ENCODE measurements around the gene EPB41L1.

EPB41L1 gene

DNA sequence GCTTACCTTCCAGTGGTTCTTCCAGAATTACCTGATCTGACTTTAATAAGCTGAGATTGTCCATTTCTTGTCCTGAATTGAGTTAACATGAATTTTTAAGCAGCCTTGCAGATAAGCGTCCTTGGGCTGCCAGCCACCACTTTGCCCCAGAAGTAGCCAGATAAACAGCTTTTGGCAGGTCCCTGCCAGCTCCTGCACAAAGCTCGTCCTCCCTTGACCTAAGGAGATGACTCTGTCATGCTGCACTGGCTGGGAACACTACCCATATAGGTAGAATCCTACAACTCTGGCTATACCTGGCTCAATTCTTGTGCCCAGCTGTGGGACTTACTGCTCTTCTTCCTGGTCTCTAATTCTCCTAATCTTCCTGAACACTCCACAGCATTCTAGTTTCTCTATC lies 42.1 kb downstream of the EPB41L1 start:
- Histone ChIP-seq H2AFZ (ENCODE audit: low read depth, low read length) (no peak overlapping the region), H3K27me3 (ENCODE audit: insufficient read depth, low read length) (no peaks in the 10 kb centered on the region), H3K4me3 (ENCODE audit: low read length) (no peak overlapping the region), H3K9me3 (ENCODE audit: low read length) (no peaks in the 10 kb centered on the region), H3K4me1 (ENCODE audit: insufficient read depth, low read length) (no peaks in the 10 kb centered on the region), H3K36me3 (ENCODE audit: insufficient read depth, low read length) (peaks cover 84% of the 10 kb centered on the region)

DNA sequence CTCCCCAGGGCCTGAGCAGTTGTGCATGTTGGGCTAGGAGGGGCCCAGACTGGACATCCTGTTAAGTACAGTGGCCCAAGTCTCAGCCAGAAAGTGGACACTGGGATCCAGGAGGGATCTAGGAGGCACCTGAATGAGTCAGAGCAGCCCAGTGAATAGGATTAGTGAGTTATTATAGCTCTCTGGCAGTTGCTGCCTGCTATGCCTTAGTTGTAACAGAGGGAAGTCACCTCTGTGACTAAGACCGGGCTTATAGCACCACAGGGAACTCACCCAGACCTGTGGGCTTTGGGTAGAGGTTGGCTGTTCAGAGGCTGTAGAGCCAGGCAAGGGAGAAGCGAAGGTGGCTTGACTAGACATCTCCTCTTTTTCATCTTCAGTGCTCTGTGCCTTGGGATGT lies 42.7 kb downstream of the EPB41L1 start:
- Histone ChIP-seq H3K9me3 (ENCODE audit: low read length) (no peaks in the 10 kb centered on the region), H3K4me1 (ENCODE audit: insufficient read depth, low read length) (no peaks in the 10 kb centered on the region), H3K27me3 (ENCODE audit: insufficient read depth, low read length) (no peaks in the 10 kb centered on the region), H3K4me3 (ENCODE audit: low read length) (no peak overlapping the region), H2AFZ (ENCODE audit: low read depth, low read length) (no peak overlapping the region), H3K36me3 (ENCODE audit: insufficient read depth, low read length) (peaks cover 88% of the 10 kb centered on the region)

GRCh38 chr20:36199345-36200257 lies 45.1 kb downstream of the EPB41L1 start:
- no peaks in the 10 kb centered on the region for H3K9me3 ChIP-seq (ENCODE audit: low read length)
- H3K36me3 ChIP-seq (ENCODE audit: insufficient read depth, low read length): peaks cover 78% of the 10 kb centered on the region
- no peaks in the 10 kb centered on the region for H3K27me3 ChIP-seq (ENCODE audit: insufficient read depth, low read length)
- no peak overlapping the region for H2AFZ ChIP-seq (ENCODE audit: low read depth, low read length)
- H3K4me3 ChIP-seq (ENCODE audit: low read length): no peak overlapping the region
- no peaks in the 10 kb centered on the region for H3K4me1 ChIP-seq (ENCODE audit: insufficient read depth, low read length)

- H3K4me1 ChIP-seq (ENCODE audit: insufficient read depth, low read length): no peaks in the 10 kb centered on the region
- H3K27me3 ChIP-seq (ENCODE audit: insufficient read depth, low read length): no peaks in the 10 kb centered on the region
- H3K4me3 ChIP-seq (ENCODE audit: low read length): no peak overlapping the region
- no peak overlapping the region for H2AFZ ChIP-seq (ENCODE audit: low read depth, low read length)
- H3K36me3 ChIP-seq (ENCODE audit: insufficient read depth, low read length): peaks cover 76% of the 10 kb centered on the region
- no peaks in the 10 kb centered on the region for H3K9me3 ChIP-seq (ENCODE audit: low read length)
Measured at GRCh38 chr20:36200451-36200850, 45.9 kb downstream of the EPB41L1 start.

DNA sequence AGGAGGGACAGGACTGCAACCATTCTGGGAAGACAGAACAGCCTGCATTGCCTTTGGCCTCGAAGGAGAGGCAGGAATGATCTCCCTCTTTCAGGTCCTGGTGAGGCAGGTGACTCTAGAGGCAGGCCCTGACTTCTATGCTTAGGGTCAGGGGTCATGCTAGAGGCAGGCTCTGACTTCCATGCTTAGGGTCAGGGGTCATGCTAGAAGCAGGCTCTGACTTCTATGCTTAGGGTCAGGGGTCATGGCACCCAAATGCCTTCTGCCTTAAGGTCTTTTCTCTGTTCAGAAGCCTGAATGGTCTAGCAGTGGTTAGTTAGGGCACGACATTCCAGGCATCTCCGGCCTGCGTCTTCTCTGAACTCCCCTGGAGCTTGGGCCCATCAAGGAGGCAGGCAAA lies 46.7 kb downstream of the EPB41L1 start:
- Histone ChIP-seq H3K27me3 (ENCODE audit: insufficient read depth, low read length) (no peaks in the 10 kb centered on the region), H3K4me3 (ENCODE audit: low read length) (no peak overlapping the region), H2AFZ (ENCODE audit: low read depth, low read length) (no peak overlapping the region), H3K9me3 (ENCODE audit: low read length) (no peaks in the 10 kb centered on the region), H3K36me3 (ENCODE audit: insufficient read depth, low read length) (peaks cover 76% of the 10 kb centered on the region), H3K4me1 (ENCODE audit: insufficient read depth, low read length) (no peaks in the 10 kb centered on the region)

DNA sequence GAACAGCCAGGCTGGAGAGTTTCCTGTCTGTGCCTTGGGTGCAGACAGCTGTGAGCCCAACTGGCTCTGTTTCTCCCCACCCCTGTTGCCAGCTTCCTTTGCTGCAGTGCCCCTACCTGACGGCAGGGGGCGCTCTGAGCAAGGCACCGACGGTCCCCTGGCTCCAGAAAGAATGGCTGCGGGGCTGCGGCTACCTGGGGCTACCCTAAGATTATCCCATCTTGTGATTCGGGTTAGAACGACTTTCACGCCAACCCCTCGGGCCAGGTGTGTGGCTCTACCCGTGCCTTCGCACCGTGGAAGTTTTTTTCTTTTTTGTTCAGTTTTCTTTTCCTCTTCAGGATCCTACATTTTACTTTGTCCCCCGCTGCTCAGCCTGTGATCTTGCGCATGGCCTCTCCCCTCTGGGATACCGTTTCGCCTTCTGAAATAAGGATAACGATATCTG lies 48.4 kb downstream of the EPB41L1 start:
- Histone ChIP-seq H3K9me3 (ENCODE audit: low read length) (no peaks in the 10 kb centered on the region), H3K4me3 (ENCODE audit: low read length) (no peak overlapping the region), H3K36me3 (ENCODE audit: insufficient read depth, low read length) (peaks cover 74% of the 10 kb centered on the region), H3K27me3 (ENCODE audit: insufficient read depth, low read length) (no peaks in the 10 kb centered on the region), H2AFZ (ENCODE audit: low read depth, low read length) (no peak overlapping the region), H3K4me1 (ENCODE audit: insufficient read depth, low read length) (no peaks in the 10 kb centered on the region)

DNA sequence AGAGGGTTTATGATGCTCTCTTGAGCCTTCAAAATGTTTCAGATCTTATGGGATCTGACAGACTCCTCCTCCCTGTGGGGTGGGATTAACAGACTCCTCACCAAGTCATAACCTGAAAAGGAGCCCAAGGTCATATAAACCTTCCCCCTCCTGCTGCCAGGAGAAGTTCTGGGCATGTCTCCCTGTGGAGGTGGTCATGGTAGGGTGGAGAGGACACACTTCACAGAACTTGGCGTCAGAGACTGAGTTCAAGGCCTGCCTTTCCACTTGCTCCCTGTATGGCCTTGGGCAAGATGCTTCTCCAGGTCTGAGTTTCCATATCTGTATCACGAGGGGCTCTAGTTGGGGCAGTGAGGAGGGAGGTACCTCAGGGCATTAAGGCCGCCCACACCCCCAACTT lies 49.3 kb downstream of the EPB41L1 start:
- H3K36me3 ChIP-seq (ENCODE audit: insufficient read depth, low read length): peaks cover 70% of the 10 kb centered on the region
- no peaks in the 10 kb centered on the region for H3K27me3 ChIP-seq (ENCODE audit: insufficient read depth, low read length)
- no peaks in the 10 kb centered on the region for H3K4me1 ChIP-seq (ENCODE audit: insufficient read depth, low read length)

GRCh38 chr20:36205026-36205425 lies 50.5 kb downstream of the EPB41L1 start:
- Histone ChIP-seq H3K36me3 (ENCODE audit: insufficient read depth, low read length) (peaks cover 75% of the 10 kb centered on the region), H2AFZ (ENCODE audit: low read depth, low read length) (no peak overlapping the region), H3K4me1 (ENCODE audit: insufficient read depth, low read length) (no peaks in the 10 kb centered on the region), H3K9me3 (ENCODE audit: low read length) (no peaks in the 10 kb centered on the region), H3K27me3 (ENCODE audit: insufficient read depth, low read length) (no peaks in the 10 kb centered on the region), H3K4me3 (ENCODE audit: low read length) (no peak overlapping the region)

More for the DNA sequence above, 49.3 kb downstream of the EPB41L1 start:
- H2AFZ ChIP-seq (ENCODE audit: low read depth, low read length): no peak overlapping the region
- H3K4me3 ChIP-seq (ENCODE audit: low read length): no peak overlapping the region
- no peaks in the 10 kb centered on the region for H3K9me3 ChIP-seq (ENCODE audit: low read length)

DNA sequence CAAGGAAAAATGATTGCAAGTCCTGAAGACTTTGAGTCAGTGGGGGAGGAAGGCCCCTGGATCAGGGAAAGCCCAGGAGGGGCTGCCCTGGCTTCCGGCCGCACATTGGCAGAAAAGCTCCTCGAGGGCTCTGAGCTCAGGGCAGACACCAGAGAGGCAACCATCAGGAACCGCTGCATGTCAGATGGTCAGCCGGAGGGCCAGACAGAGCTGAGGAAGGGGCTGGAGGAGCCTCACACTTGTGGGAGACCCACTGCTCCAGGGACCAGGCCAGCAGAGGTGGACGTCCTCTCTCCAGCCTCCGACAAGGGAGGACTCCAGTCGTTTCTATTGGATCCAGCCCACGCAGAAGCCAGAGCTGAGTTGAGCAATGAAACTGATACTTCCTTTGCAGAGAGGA lies 51.5 kb downstream of the EPB41L1 start:
- H3K27me3 ChIP-seq (ENCODE audit: insufficient read depth, low read length): no peaks in the 10 kb centered on the region
- H3K36me3 ChIP-seq (ENCODE audit: insufficient read depth, low read length): peaks cover 71% of the 10 kb centered on the region
- no peak overlapping the region for H2AFZ ChIP-seq (ENCODE audit: low read depth, low read length)
- no peaks in the 10 kb centered on the region for H3K9me3 ChIP-seq (ENCODE audit: low read length)
- no peaks in the 10 kb centered on the region for H3K4me1 ChIP-seq (ENCODE audit: insufficient read depth, low read length)
- H3K4me3 ChIP-seq (ENCODE audit: low read length): no peak overlapping the region

DNA sequence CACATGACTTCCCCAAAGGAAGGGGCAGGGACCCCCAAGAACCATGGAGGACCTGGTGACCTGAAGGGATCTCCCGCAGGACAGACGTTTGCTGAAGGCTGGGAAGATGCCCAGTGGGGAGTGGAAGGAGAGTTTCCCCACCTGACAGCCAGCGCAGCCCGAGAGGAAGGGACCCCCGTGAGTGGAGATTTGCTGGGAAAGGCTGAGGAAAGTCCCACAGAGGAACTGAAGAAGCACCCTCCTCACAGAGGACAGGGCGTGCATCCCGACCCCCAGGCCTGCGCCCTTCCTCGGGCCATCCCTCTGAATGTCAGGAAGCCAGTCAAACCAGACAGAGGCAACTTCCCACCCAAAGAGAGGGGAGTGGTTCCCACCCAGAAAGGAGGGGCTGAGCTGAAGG lies 52.1 kb downstream of the EPB41L1 start:
- H3K36me3 ChIP-seq (ENCODE audit: insufficient read depth, low read length): peaks cover 67% of the 10 kb centered on the region
- H3K27me3 ChIP-seq (ENCODE audit: insufficient read depth, low read length): no peaks in the 10 kb centered on the region
- H3K4me3 ChIP-seq (ENCODE audit: low read length): no peak overlapping the region
- H3K4me1 ChIP-seq (ENCODE audit: insufficient read depth, low read length): no peaks in the 10 kb centered on the region
- no peaks in the 10 kb centered on the region for H3K9me3 ChIP-seq (ENCODE audit: low read length)
- no peak overlapping the region for H2AFZ ChIP-seq (ENCODE audit: low read depth, low read length)

DNA sequence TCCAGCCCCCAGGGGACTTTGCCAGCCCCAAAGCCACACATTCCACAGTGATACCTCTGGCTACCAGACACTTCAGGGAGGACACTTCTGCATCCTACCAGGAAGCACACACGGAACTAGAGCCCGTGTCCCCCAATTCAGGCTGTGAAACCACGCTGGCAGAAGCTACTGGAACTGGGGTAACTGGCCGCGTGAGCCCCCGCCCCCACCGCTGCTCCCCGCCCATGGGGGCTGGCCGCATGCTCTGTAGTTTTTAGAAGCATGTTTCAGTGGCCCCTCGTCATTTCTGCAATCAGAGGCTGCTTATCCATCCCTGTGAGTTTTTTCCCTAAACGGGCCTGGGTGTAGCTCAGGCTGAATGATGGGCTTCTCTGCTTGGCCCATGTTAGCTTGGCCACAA lies 53.1 kb downstream of the EPB41L1 start:
- peaks cover 73% of the 10 kb centered on the region for H3K36me3 ChIP-seq (ENCODE audit: insufficient read depth, low read length)
- no peak overlapping the region for H3K4me3 ChIP-seq (ENCODE audit: low read length)
- no peaks in the 10 kb centered on the region for H3K27me3 ChIP-seq (ENCODE audit: insufficient read depth, low read length)
- H3K9me3 ChIP-seq (ENCODE audit: low read length): no peaks in the 10 kb centered on the region
- no peaks in the 10 kb centered on the region for H3K4me1 ChIP-seq (ENCODE audit: insufficient read depth, low read length)
- no peak overlapping the region for H2AFZ ChIP-seq (ENCODE audit: low read depth, low read length)

GRCh38 chr20:36208257-36208656 lies 53.7 kb downstream of the EPB41L1 start:
- peaks cover 74% of the 10 kb centered on the region for H3K36me3 ChIP-seq (ENCODE audit: insufficient read depth, low read length)
- H3K27me3 ChIP-seq (ENCODE audit: insufficient read depth, low read length): no peaks in the 10 kb centered on the region
- H2AFZ ChIP-seq (ENCODE audit: low read depth, low read length): no peak overlapping the region
- no peaks in the 10 kb centered on the region for H3K9me3 ChIP-seq (ENCODE audit: low read length)
- no peak overlapping the region for H3K4me3 ChIP-seq (ENCODE audit: low read length)
- H3K4me1 ChIP-seq (ENCODE audit: insufficient read depth, low read length): no peaks in the 10 kb centered on the region

GRCh38 chr20:36210436-36211021 lies 56.0 kb downstream of the EPB41L1 start:
- Histone ChIP-seq H3K27me3 (ENCODE audit: insufficient read depth, low read length) (no peaks in the 10 kb centered on the region), H2AFZ (ENCODE audit: low read depth, low read length) (no peak overlapping the region), H3K36me3 (ENCODE audit: insufficient read depth, low read length) (peaks cover 80% of the 10 kb centered on the region)

More at GRCh38 chr20:36210436-36211021, 56.0 kb downstream of the EPB41L1 start:
- Histone ChIP-seq H3K4me1 (ENCODE audit: insufficient read depth, low read length) (no peaks in the 10 kb centered on the region), H3K9me3 (ENCODE audit: low read length) (no peaks in the 10 kb centered on the region), H3K4me3 (ENCODE audit: low read length) (no peak overlapping the region)

Data from neuron (in vitro differentiated cells).